Endothelial cell (in vitro differentiated cells): ENCODE measurements around the gene TRPM1. TPM values are rescaled to one million over a fixed set of nuclear protein-coding genes. Genes with fewer than 3 reads are reported as not detected.

Experiments used
- DNase-seq: peaks from one replicate; pipeline ENCODE4 v3.0.0; 2021; ENCODE audit warnings: low spot score
- H3K27ac Mint-ChIP-seq: one replicate; pipeline ENCODE4 v1.8.0; 2021; ENCODE audit warnings: mixed read lengths, inconsistent platforms; ENCODE audit not compliant: unreplicated experiment
- H3K27me3 Mint-ChIP-seq: one replicate; pipeline ENCODE4 v1.8.0; 2021; ENCODE audit warnings: mild to moderate bottlenecking, moderate library complexity, mixed read lengths, inconsistent platforms; ENCODE audit not compliant: unreplicated experiment
- H3K36me3 Mint-ChIP-seq: one replicate; pipeline ENCODE4 v1.8.0; 2021; ENCODE audit warnings: mild to moderate bottlenecking, low read depth, mixed read lengths, inconsistent platforms; ENCODE audit not compliant: unreplicated experiment
- H3K4me1 Mint-ChIP-seq: one replicate; pipeline ENCODE4 v1.8.0; 2021; ENCODE audit warnings: mild to moderate bottlenecking, mixed read lengths, inconsistent platforms; ENCODE audit not compliant: unreplicated experiment
- H3K4me3 Mint-ChIP-seq: one replicate; pipeline ENCODE4 v1.8.0; 2021; ENCODE audit warnings: mild to moderate bottlenecking, mixed read lengths, inconsistent platforms; ENCODE audit not compliant: unreplicated experiment
- H3K9me3 Mint-ChIP-seq: one replicate; pipeline ENCODE4 v1.8.0; 2021; ENCODE audit warnings: mixed read lengths, inconsistent platforms; ENCODE audit not compliant: unreplicated experiment
- CTCF ChIP-seq: fragments of 200-600 bp; sonication (generic); IDR thresholded peaks from one replicate; pipeline ENCODE4 v1.5.0; 2021; ENCODE audit warnings: antibody characterized with exemption; ENCODE audit not compliant: unreplicated experiment
- total RNA-seq: library from RNA; stranded (reverse); fragmentation: NEBNext Ultra II Directional; extraction: Animal tissue kit (Norgen Biotek cat#: 25700); gene quantifications from one replicate; pipeline ENCODE4 v1.2.1, GENCODE V29; 2021; ENCODE audit not compliant: unreplicated experiment

Gene TRPM1
- total RNA-seq, 1 donor from 2014 or later: not detected

GRCh38 chr15:31032961-31033371, 68.6 kb downstream of the TRPM1 start:
- H3K27ac Mint-ChIP-seq: no peak overlapping the region

GRCh38 chr15:31031471-31032067, 70.0 kb downstream of the TRPM1 start:
- no peak overlapping the region for H3K27ac Mint-ChIP-seq
- no peak for TF ChIP-seq CTCF
- no peak for DNase-seq
- H3K4me3 Mint-ChIP-seq: no peak overlapping the region
- H3K9me3 Mint-ChIP-seq: no peaks in the 10 kb centered on the region
- H3K4me1 Mint-ChIP-seq: no peaks in the 10 kb centered on the region
- H3K36me3 Mint-ChIP-seq: no peaks in the 10 kb centered on the region
- H3K27me3 Mint-ChIP-seq: no peaks in the 10 kb centered on the region

More at GRCh38 chr15:31032961-31033371, 68.6 kb downstream of the TRPM1 start:
- H3K9me3 Mint-ChIP-seq: no peaks in the 10 kb centered on the region
- no peak overlapping the region for H3K4me3 Mint-ChIP-seq
- no peak for TF ChIP-seq CTCF
- no peak for DNase-seq
- H3K4me1 Mint-ChIP-seq: no peaks in the 10 kb centered on the region
- H3K27me3 Mint-ChIP-seq: no peaks in the 10 kb centered on the region
- no peaks in the 10 kb centered on the region for H3K36me3 Mint-ChIP-seq

GRCh38 chr15:31027910-31028578, 73.5 kb downstream of the TRPM1 start:
- H3K36me3 Mint-ChIP-seq: no peaks in the 10 kb centered on the region
- DNase-seq: no peak
- H3K27me3 Mint-ChIP-seq: no peaks in the 10 kb centered on the region

GRCh38 chr15:31025996-31026395, 75.5 kb downstream of the TRPM1 start:
- H3K27ac Mint-ChIP-seq: no peak overlapping the region
- H3K27me3 Mint-ChIP-seq: no peaks in the 10 kb centered on the region
- H3K36me3 Mint-ChIP-seq: no peaks in the 10 kb centered on the region
- DNase-seq: no peak
- H3K4me1 Mint-ChIP-seq: peaks cover 22% of the 10 kb centered on the region
- no peaks in the 10 kb centered on the region for H3K9me3 Mint-ChIP-seq
- no peak for TF ChIP-seq CTCF
- no peak overlapping the region for H3K4me3 Mint-ChIP-seq

More at GRCh38 chr15:31027910-31028578, 73.5 kb downstream of the TRPM1 start:
- Mint-ChIP-seq H3K9me3 (no peaks in the 10 kb centered on the region), H3K27ac (no peak overlapping the region), H3K4me3 (no peak overlapping the region), H3K4me1 (peaks cover 19% of the 10 kb centered on the region)
- no peak for TF ChIP-seq CTCF

- peaks cover 22% of the 10 kb centered on the region for H3K4me1 Mint-ChIP-seq
- no peak overlapping the region for H3K27ac Mint-ChIP-seq
- no peak for DNase-seq
- H3K27me3 Mint-ChIP-seq: no peaks in the 10 kb centered on the region
- H3K9me3 Mint-ChIP-seq: no peaks in the 10 kb centered on the region
- TF ChIP-seq CTCF: no peak
- no peak overlapping the region for H3K4me3 Mint-ChIP-seq
- H3K36me3 Mint-ChIP-seq: no peaks in the 10 kb centered on the region
Measured at GRCh38 chr15:31024979-31025378, 76.5 kb downstream of the TRPM1 start.
